ENCODE results near the gene TAF1D.
A peak's percentile ranks its signal among the peaks of the same experiment; 100 is the strongest.

TAF1D gene

DNA sequence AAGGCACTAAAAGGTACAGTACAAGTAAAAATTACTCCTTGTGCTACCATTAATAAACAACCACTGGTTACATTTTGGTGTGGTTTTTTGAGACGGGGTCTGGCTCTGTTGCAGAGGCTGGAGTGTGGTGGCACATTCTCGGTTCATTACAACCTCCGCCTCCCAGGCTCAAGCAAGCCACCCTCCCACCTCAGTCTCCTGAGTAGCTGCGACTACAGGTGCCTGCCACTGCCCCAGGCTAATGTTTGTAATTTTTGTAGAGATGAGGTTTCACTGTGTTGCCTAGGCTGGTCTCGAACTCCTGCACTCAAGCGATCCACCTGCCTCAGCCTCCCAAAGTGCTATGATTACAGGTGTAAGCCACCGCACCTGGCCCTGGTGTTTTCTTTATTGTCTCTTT is 20.8 kb downstream of the TAF1D start:
- DNase-seq (ENCODE audit: low read depth) = no peak

GRCh38 chr11:93719310-93719709 is 22.0 kb downstream of the TAF1D start:
- DNase-seq (ENCODE audit: low read depth) = no peak

DNA sequence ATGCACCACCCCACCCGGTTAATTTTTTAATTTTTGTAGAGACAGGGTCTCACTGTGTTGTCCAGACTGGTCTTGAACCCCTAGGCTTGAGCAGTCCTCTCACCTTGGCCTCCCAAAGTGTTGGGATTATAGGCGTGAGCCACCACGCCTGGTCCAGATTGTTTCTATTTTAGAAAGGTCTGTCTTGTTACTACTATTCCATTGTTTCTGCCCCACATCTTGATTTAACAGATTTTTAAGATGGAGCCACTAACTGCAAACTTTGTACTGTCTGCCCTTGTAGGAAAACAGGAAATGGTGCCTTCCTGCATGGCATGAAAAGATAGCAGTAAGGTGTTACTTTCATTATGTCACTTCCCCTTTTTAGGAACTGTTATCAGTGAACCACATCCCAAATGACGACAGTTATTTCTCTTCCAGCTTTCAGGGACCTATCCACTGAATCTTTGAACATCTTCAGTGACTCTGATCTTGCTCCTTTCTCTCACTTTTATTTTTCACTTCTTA is 23.2 kb downstream of the TAF1D start:
- no peak for DNase-seq (ENCODE audit: low read depth)

DNA sequence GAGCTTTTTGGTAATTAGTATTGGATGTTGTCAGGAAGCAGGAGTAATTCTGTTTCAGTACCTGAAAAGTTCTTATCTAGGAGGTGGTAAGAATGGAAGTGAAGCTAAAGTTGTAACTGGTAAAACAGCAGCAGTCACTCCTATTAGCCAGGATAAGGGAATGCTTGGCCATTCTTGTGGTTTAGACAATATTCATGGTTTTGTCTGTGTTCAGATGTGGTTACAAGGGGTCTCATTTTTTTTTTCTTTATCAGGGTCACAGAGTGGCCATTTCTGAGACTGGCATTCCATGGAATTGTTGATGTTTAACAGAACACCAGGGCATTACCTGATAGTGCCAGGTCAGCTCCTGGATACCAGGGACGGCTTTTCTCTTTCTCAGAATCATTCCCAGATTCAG is 23.8 kb downstream of the TAF1D start:
- DNase-seq (ENCODE audit: low read depth) = no peak

GRCh38 chr11:93715797-93716396 is 25.4 kb downstream of the TAF1D start:
- no peak for DNase-seq (ENCODE audit: low read depth)

DNA sequence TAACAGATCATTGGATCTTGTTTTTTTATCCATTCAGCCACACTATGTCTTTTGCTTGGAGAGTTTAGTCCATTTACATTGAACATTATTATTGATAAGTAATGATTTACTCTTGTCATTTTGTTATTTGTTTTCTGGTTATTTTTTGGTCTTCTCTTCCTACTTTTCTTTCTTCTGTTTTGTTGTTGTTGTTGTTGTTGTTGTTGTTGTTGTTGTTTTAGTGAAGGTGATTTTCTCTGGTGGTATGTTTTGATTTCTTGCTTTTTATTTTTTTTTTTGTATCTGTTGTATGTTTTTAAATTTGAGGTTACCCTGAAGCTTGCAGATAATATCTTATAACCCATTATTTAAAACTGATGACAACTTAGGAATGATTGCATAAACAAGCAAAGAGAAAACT is 28.6 kb downstream of the TAF1D start:
- DNase-seq (ENCODE audit: low read depth) = no peak

DNA sequence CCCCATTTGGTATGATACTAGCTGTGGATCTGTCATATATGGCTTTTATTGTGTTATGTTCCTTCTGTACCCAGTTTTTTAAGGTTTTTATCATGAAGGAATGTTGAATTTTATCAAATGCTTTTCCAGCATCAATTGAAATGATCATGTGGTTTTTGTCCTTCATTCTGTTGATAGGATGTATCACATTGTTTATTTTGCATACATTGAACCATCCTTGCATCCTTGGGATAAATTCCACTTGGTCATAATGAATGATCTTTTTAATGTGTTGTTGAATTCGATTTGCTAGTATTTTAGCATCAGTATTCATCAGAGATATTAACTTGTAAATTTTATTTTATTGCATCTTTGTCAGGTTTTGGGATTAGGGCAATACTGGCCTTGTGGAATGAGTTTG is 31.1 kb downstream of the TAF1D start:
- DNase-seq (ENCODE audit: low read depth) = no peak

DNA sequence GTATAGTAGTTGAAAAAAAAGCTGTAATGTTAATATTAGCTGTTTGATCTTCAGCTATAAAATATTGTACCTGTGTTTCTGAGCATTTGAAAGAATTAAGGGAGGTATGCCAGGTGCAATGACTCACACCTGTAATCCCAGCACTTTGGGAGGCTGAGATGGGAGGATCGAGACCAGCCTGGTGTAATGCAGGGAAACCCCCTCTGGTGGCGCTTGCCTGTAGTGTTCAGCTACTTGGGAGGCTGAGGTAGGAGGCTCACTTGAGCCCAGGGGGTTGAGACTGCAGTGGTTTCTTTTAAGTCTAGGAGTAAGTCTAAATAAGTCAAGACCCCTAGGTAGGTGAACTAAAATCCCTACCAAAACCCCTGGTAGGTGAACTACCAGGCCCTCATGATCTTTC is 37.1 kb downstream of the TAF1D start:
- no peak for DNase-seq (ENCODE audit: low read depth)

GRCh38 chr11:93700830-93701229 is 40.5 kb downstream of the TAF1D start:
- DNase-seq (ENCODE audit: low read depth) = no peak

DNA sequence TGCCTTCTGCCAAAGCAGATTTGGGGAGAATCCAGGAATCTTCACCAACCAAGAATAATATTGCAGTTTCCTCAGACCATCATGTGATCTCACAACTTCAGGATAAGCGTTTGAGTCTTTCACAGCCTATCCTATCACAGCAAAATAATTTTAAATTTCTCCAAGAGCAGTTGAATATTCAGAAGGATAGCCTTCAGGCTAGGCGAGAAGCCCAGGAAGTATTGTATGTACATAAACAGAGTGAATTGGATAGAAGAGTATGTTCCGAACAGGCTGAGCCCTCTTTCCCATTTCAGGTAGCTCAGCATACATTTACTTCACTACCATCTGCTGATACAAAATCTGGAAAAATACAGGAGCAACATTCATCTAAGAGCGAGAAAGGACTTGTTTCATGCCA is 43.7 kb downstream of the TAF1D start:
- no peak for DNase-seq (ENCODE audit: low read depth)

- DNase-seq (ENCODE audit: low read depth) = peak; percentile 39
These were observed 46.7 kb downstream of the TAF1D start for GRCh38 chr11:93694557-93694956.

- DNase-seq (ENCODE audit: low read depth) = no peak
These were observed 47.2 kb downstream of the TAF1D start for GRCh38 chr11:93694109-93694508.

GRCh38 chr11:93689240-93689639 is 52.1 kb downstream of the TAF1D start:
- DNase-seq (ENCODE audit: low read depth) = no peak

DNA sequence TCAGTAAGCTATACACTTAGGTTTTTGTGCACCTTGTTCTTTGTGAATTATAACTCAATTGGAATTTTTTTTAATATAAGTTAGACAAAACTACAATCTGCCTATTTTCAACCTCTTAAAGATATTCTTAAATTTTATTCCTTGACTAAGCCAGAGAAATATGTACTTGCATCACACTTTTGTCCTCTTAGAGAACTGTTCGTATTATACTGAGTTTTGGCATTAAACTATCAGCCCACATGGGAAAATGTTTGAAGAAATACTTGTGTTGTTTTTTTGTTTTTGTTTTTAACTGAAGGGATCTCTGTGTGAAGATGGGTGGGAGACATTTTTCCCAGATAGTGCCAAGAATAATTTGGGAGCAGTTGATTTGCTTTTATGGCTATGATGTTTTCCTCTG is 54.5 kb downstream of the TAF1D start:
- peak; percentile 64 for DNase-seq (ENCODE audit: low read depth)

GRCh38 chr11:93686226-93686625 is 55.1 kb downstream of the TAF1D start:
- peak; percentile 11 for DNase-seq (ENCODE audit: low read depth)

All from fibroblast of gingiva (primary cell).